GM21723 (cell line): ENCODE results near the gene RLBP1.
"Not testable (repeated sequence)": the region's sequence is repeated elsewhere in the genome, so short reads cannot be mapped to it uniquely, and the experiment has no call there.

Experiments
- ATAC-seq: cut with Tn5 transposase; IDR thresholded peaks from one replicate; pipeline ENCODE4 v1.9.1; 2021; ENCODE audit warnings: mild to moderate bottlenecking, moderate library complexity; ENCODE audit not compliant: unreplicated experiment

The RLBP1 gene

GRCh38 chr15:89221543-89221942, at the start of gene RLBP1:
TSS of gene RLBP1 (minus strand) at chr15:89221579. CDS start at chr15:89218975, 2,604 bp downstream.
- ATAC-seq: no peak

GRCh38 chr15:89250142-89250541, 28.8 kb upstream of the RLBP1 start:
- ATAC-seq: not testable (repeated sequence)

DNA sequence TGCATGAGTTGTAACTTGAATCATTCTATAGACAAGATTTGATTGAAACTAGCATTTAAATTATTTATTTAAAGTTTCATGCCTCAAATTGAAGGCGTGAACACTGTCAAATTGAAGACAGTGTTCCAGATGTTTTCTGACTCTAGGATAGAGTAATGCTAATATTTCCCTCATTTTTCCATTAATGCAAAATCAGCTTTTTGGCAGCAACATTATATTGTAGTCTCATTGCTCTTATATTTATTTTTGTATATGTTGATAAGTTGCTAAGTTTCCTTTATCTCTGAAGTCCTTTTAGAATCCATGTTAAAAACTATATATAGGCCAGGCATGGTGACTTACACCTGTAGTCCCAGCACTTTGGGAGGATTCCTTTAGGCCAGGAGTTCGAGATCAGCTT, 27.2 kb upstream of the RLBP1 start:
- ATAC-seq: no peak

- no peak for ATAC-seq
Observed at GRCh38 chr15:89247446-89247845, 26.1 kb upstream of the RLBP1 start.

- ATAC-seq: peak; percentile 31
Observed at GRCh38 chr15:89244574-89244903, 23.2 kb upstream of the RLBP1 start.

- peak; percentile 93 for ATAC-seq
Observed at GRCh38 chr15:89243691-89244573, 22.6 kb upstream of the RLBP1 start, which contains the start of gene FANCI. TSS of gene FANCI (plus strand) at chr15:89243979. CDS start at chr15:89247648, 3,669 bp downstream.

DNA sequence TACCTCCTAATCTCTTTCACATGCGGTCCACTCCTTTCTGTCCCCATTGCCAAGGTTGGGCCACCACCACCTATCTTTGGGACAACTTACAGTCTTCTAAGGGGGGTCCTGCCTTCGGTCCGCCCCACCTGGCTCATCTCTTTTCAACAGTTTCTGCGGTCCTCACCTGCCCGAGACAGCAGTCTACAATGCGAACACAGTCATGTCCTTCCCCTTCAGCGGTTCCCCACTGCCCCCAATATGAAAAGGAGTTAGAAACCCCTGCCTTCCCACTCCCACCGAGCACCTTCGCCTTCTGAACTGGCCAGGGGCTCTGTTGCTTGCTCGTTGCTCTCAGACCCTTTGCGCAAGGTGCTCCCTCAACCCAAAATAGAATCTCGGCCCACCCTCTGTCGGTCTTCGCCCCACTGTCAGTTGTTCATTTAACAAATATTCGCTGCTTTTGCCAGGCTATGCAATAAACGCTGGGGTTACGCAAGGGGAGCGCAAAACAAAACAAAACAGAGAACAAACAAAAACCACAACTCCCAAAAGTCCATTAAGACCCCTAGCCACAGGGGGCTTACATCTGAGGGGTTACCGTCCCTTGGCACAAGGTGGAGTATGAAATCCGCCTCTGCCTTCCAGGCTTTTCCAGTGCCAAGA, 21.8 kb upstream of the RLBP1 start:
- ATAC-seq: no peak

DNA sequence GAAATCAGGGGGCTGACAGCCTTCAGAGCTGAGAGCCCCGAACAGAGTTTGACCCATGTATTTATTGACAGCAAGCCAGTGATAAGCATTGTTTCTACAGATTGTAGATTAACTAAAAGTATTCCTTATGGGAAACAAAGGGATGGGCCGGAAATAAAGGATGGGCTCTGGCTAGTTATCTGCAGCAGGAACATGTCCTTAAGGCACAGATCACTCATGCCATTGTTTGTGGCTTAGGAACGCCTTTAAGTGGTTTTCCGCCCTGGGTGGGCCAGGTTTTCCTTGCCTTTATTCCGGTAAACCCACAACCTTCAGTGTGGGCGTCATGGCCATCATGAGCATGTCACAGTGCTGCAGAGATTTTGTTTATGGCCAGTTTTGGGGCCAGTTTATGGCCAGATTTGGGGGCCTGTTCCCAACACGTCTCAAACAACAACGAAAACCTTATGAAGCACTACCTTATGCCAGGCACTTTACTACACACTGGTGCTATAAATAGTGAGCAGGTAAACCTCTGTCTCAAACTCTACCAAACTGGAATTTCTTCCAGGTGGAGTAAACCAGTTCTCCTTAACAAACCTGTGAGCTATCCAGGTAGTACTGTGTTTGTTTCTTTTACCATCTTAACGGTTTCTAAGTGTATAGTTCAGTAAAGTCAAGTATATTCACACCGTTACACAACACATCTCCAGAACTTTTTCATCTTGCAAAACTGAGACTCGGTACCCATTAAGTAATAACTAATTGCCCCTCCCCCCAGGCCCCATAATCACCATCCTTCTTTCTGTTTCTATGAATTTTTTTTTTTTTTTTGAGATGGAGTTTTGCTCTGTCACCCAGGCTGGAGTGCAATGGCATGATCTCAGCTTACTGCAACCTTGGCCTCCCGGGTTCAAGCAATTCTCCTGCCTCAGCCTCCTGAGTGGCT, 18.8 kb upstream of the RLBP1 start:
- not testable (repeated sequence) for ATAC-seq

DNA sequence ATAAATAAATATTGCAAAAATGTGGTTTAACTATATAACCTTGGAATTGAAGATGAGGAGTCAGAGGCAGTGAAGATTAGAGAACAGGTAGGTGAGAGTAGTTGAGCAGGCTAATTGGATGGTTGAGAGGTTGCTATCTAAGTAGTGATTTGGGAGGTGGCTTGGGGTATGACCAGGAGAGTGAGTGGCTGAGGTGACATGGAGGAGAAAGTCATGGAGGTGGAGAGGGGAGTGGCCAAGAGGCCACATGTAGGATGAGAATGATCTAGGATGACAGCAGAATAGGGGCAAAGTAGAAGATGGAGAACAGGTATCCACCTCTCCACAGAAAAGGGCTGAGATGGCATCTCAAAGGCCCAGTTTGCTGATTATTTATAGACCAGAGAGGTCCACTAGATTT, 10.5 kb upstream of the RLBP1 start:
- no peak for ATAC-seq

DNA sequence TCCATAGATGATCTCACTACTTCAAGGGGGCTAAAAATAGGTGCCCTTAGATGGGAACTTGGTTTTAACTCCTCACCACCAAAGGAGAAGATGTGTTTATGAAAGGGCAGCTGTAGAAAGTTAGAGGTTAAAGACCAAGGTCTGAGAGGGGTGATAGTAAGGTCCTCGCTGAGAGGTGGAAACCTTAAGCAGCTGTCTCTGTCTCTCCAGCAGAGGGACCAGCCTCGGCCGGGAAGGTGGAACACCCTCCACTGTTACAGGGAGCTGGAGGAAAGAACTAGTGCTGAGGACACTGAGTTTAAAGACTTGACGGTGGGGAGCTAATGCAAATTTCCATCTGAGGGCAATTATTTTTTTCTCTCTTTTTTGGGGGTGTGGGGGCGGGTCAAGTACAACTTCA, 8.9 kb upstream of the RLBP1 start:
- no peak for ATAC-seq

DNA sequence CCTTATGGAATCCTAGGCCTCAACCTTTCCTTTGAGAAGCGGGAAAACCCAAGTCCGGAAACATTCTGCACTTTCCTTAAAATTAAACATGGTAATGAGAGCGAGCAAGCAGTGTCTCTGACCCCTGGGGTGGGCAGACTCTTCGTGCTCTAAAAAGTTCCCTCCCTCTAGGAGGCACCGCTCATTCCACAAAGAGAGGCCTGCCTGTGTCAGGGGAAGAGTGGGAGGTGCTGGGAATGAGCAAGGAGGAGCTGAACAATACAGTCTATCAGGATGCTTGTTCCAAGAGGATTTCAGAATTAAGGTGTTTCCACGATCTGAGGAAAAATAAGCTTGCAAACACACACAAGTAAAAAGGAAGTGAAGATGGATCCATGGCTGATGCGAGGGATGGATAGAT, 6.0 kb upstream of the RLBP1 start:
- ATAC-seq: no peak

GRCh38 chr15:89226359-89227221, 5.2 kb upstream of the RLBP1 start:
- no peak for ATAC-seq

DNA sequence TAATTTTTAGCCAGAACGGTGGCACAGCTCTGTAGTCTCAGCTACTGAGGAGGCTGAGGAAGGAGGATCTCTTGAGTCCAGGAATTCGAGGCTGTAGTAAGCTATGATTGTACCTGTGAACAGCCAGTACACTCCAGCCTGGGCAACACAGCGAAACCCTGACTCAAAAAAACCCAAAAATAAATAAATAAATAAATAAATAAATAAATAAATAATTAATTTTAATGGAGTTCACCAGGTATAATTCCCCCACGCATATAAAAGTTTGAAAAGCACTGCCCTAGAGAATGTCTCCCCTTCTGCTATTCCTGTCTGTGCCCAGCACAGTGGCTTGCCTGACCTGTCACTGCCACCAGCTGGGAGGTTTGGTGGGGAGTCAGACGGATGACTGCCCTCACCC, 4.2 kb upstream of the RLBP1 start:
- ATAC-seq: no peak

DNA sequence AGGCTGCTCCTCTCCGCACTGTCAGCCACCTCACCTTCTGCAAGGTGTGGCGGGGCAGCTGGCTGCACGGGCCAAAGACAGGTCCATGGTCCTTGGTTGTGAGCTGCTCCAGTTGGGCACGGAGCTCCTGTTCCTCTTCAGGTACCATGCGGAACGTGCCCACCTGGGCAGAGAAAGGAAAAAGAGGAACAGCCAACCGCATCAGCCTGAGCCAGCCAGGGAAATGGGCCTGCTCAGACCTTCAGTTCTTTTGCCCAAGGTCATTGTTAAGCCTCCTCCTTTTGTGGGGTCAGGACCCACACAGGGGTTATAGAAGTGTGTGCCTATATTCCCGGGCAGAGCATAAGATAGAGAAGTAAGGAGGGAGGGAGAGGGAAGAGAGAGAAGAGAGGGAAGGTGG, 2.8 kb downstream of the RLBP1 start:
- no peak for ATAC-seq

DNA sequence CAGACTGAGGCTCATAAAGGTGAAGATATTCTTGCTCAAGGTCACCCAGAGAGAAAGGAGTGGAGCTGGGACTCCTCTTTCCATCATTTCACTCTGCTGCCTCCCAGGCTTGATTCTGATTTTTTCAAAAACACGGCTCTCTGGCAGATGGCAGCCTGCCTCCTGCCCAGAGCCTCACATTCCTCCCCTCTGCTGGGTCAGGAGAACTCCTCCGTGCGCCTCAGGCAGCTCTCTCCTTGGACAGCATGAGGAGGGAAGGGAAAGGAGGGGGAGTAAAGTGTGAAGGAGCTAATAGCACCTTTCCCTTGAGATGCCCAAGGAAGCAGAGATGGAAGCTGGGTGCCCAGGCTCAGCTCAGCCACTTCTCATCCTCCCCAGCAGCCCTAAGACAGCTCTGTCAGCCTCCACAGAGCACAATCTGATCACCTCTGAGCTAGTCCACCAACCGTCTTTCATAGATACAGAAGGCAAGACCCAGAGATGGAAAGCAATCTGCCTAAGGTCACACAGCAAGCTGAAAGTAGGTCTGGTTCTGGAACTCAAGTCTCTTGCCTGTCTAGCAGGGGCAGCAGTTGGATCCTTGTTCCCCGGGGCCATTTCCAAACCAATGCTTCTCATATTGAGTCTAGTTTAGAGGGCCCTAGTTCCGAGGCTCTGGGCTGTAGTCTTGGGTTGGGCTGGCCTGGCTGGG, 3.5 kb downstream of the RLBP1 start:
- ATAC-seq: no peak

DNA sequence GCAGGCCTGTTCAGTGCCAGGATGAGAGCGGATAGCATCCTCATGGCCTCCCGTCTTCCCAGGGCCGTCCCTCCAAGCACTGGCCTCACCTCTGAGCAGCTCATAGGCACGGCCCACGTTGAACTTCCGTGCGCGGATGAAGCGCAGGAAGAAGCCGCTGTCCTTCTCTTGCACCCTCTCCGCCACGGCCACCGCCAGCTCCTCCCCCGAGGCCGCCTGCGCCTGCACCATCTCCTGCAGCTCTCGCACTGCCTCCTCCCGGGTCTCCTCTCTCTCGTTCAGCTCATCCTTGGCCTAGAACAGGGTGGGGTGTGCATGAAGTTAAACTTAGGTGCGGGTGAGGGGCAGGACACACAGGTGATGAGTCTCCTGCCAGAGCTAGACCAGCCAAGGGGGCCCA, 4.3 kb downstream of the RLBP1 start:
- no peak for ATAC-seq

GRCh38 chr15:89215627-89216026, 5.8 kb downstream of the RLBP1 start:
- ATAC-seq: no peak

DNA sequence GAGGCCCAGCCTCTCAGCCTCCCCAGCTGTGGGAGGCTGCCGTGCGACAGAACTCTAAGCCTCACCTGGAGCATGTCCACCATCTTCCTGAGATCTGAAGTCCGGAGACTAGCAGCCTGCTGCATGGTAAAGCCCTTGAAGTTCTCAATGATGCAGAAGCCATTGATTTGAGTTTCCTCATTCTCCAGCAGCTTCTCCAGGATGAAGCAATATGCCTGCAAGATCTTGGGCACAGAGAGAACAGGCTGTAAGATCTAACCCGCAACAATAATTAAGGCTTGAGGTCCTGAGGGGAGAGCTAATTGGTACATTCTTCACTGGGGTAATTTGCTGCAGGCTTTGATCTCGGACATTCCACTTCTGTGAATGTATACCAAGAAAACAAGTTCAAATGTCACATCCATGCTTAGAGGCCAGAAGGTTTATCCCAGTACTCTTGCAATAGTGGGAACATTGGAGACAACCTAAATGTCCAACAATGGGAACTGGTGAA, 9.7 kb downstream of the RLBP1 start:
- ATAC-seq: no peak

DNA sequence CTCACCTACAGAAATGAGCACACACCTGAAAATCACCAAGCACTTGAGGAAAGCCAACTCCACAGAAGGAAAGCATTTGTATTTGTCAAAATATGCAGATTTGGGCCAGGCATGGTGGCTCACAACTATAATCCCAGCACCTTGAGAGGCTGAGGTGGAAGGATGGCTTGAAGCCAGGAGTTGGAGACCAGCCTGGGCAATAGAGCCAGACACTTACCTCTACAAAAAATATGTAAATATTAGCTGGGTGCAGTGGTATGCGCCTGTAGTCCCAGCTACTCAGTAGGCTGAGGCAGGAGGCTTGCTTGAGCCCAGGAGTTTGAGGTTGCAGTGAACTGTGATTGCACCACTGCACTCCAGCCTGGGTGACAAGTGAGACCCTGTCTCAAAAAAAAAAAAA, 12.3 kb downstream of the RLBP1 start:
- ATAC-seq: no peak

- no peak for ATAC-seq
Observed at GRCh38 chr15:89208256-89208655, 13.1 kb downstream of the RLBP1 start.
